ENCODE measurements around the gene HDAC1. TPM values are rescaled to one million over a fixed set of nuclear protein-coding genes. Genes with fewer than 3 reads are reported as not detected.
A peak's percentile ranks its signal among the peaks of the same experiment; 100 is the strongest.

HDAC1 gene
- total RNA-seq: 100 to 1,000 TPM; 126 to 127 TPM

- DNase-seq (peak; percentile 98), ATAC-seq (peak; percentile 98)
- peaks cover 23% of the 10 kb centered on the region for H3K36me3 Mint-ChIP-seq (ENCODE audit: low read depth)
- peak within 1 kb of the TSS; percentile 97 for H3K27ac Mint-ChIP-seq
- POLR2A ChIA-PET: interaction anchor here (0.7 to 3.9 kb wide), 25 partner anchors 11 to 184 kb away, joined by 3 to 41 read pairs (median 4); partner anchors contain the start of genes BSDC1, CCDC28B, KPNA6 and LCK
- H3K4me3 Mint-ChIP-seq: peak within 1 kb of the TSS; percentile 98
- no peaks in the 10 kb centered on the region for H3K27me3 Mint-ChIP-seq
- H3K9me3 Mint-ChIP-seq: no peaks in the 10 kb centered on the region
- no peak for TF ChIP-seq CTCF (IDR thresholded peaks at IDR 0.05)
- intact Hi-C loops (cut with micrococcal nuclease): no loop called here
- peaks cover 41% of the 10 kb centered on the region for H3K4me1 Mint-ChIP-seq (ENCODE audit: low read depth)
- CTCF ChIA-PET: interaction anchor here (0.7 to 5.3 kb wide), 7 partner anchors 18 to 76 kb away, joined by 3 to 21 read pairs (median 5); partner anchors contain the start of genes FAM167B and LCK
Measured at GRCh38 chr1:32291708-32292538, at the start of gene HDAC1. Gene HDAC1, plus strand, starts transcription at chr1:32292083. Its CDS starts 87 bp downstream, at chr1:32292170.

DNA sequence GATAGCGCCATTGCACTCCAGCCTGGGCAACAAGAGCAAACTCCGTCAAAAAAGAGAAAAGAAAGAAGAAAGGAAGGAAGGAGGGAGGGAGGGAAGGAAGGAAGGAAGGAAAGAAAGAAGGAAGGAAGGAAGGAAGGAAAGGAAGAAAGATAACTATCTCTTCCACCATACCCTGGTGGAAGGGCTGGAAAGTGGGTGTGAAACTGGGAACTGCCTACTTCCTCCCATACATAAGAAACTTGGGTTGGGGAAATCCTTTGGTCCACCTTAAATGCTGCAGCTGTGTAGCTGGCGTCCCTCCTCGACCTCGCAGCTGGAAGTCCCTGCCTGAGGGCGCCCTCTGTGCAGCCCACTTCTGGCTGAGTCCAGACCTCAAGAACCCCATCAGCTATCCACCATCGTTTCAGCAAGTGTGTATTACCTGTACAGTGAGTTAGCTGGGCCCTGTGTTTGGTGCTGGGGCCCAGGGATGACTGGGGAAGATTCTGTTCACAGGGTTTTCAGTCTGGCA lies 49.5 kb upstream of the HDAC1 start:
- H3K27ac Mint-ChIP-seq: peak overlapping the region; percentile 46
- peaks cover 27% of the 10 kb centered on the region for H3K4me1 Mint-ChIP-seq (ENCODE audit: low read depth)
- intact Hi-C loops (cut with micrococcal nuclease): no loop called here
- H3K4me3 Mint-ChIP-seq: no peak overlapping the region
- CTCF ChIA-PET: interaction anchor here (0.8 to 4.3 kb wide), 5 partner anchors 8 to 27 kb away, joined by 3 to 28 read pairs (median 4); partner anchors contain the start of gene LCK
- no peaks in the 10 kb centered on the region for H3K9me3 Mint-ChIP-seq
- ATAC-seq (no peak), DNase-seq (no peak)
- POLR2A ChIA-PET: interaction anchor here (0.8 to 5.4 kb wide), 5 partner anchors 9 to 61 kb away, joined by 3 to 84 read pairs (median 4); partner anchors contain the start of gene LCK
- TF ChIP-seq CTCF (IDR thresholded peaks at IDR 0.05): no peak
- H3K36me3 Mint-ChIP-seq (ENCODE audit: low read depth): no peaks in the 10 kb centered on the region
- H3K27me3 Mint-ChIP-seq: no peaks in the 10 kb centered on the region

GRCh38 chr1:32246888-32247273 lies 45.0 kb upstream of the HDAC1 start, which contains the start of gene FAM167B:
Gene FAM167B, plus strand, starts transcription at chr1:32247222. Its CDS starts 200 bp downstream, at chr1:32247422.
- DNase-seq (no peak), ATAC-seq (no peak)
- Mint-ChIP-seq H3K27ac (peak within 1 kb of the TSS; percentile 95), H3K27me3 (no peaks in the 10 kb centered on the region), H3K4me1 (ENCODE audit: low read depth) (peaks cover 46% of the 10 kb centered on the region), H3K36me3 (ENCODE audit: low read depth) (peaks cover 10% of the 10 kb centered on the region), H3K4me3 (peak within 1 kb of the TSS; percentile 50), H3K9me3 (no peaks in the 10 kb centered on the region)
- POLR2A ChIA-PET: interaction anchor here (0.9 to 1.0 kb wide), 2 partner anchors 9 to 50 kb away, joined by 3 to 4 read pairs; no protein-coding TSS in a partner anchor
- intact Hi-C loops (cut with micrococcal nuclease): no loop called here
- TF ChIP-seq CTCF (IDR thresholded peaks at IDR 0.05): no peak
- CTCF ChIA-PET: interaction anchor here (1.0 to 7.4 kb wide), 10 partner anchors 7 to 135 kb away, joined by 3 to 56 read pairs (median 6); partner anchors contain the start of genes CCDC28B and HDAC1

DNA sequence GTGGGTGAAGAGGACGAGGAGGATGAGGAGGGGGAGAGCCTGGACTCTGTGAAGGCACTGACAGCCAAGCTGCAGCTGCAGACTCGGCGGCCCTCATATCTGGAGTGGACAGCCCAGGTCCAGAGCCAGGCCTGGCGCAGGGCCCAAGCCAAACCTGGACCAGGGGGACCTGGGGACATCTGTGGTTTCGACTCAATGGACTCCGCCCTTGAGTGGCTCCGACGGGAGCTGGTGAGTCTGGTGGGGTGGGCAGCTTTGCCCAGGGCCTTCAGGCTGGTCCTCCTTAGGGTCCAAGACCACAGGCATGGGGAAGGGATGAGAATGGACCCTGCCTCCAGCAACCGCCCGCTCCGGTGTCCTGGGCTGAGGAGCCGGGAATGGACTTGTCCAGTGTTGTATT lies 44.4 kb upstream of the HDAC1 start:
- peak overlapping the region; percentile 50 for H3K4me3 Mint-ChIP-seq
- POLR2A ChIA-PET: interaction anchor here (0.7 to 9.1 kb wide), 8 partner anchors 13 to 112 kb away, joined by 3 to 93 read pairs (median 6); partner anchors contain the start of gene MARCKSL1
- no peak for TF ChIP-seq CTCF (IDR thresholded peaks at IDR 0.05)
- H3K36me3 Mint-ChIP-seq (ENCODE audit: low read depth): peaks cover 16% of the 10 kb centered on the region
- no peaks in the 10 kb centered on the region for H3K9me3 Mint-ChIP-seq
- CTCF ChIA-PET: interaction anchor here (1.1 to 7.4 kb wide), 22 partner anchors 8 to 164 kb away, joined by 3 to 56 read pairs (median 6); partner anchors contain the start of genes CCDC28B, HDAC1 and IQCC
- DNase-seq (no peak), ATAC-seq (no peak)
- H3K27me3 Mint-ChIP-seq: no peaks in the 10 kb centered on the region
- peak overlapping the region; percentile 95 for H3K27ac Mint-ChIP-seq
- intact Hi-C loops (cut with micrococcal nuclease): no loop called here
- H3K4me1 Mint-ChIP-seq (ENCODE audit: low read depth): peaks cover 43% of the 10 kb centered on the region

All from activated CD8-positive, alpha-beta T cell treated with anti-CD3 and anti-CD28 coated beads for 36 hours (primary cell).